Lung (tissue), 12 donors: ENCODE measurements around the gene ATXN1. TPM values are rescaled to one million over a fixed set of nuclear protein-coding genes. Genes with fewer than 3 reads are reported as not detected.

Source experiments
- ATAC-seq: fragments of 200-7000 bp; cut with Tn5 transposase; one replicate; pipeline ENCODE4 v1.9.1; 2020; ENCODE audit warnings: moderate number of reproducible peaks; ENCODE audit not compliant: insufficient read depth, low FRiP score
- DNase-seq, 3 donors: peaks; one replicate each; pipeline ENCODE4 v3.0.0-alpha.2; 2013 to 2017
- H3K27ac ChIP-seq, 2 donors: one replicate each; pipeline ENCODE4 v1.5.1; 2013; ENCODE audit warnings: mild to moderate bottlenecking in 2 of 2, moderate library complexity in 2 of 2, control low read depth in 1 of 2, inconsistent platforms in 1 of 2, low read depth in 1 of 2, low read length in 1 of 2
- H3K27me3 ChIP-seq, 3 donors: one replicate each; pipeline ENCODE4 v1.5.1; 2013; ENCODE audit warnings: low read length in 2 of 3; ENCODE audit not compliant: control insufficient read depth in 3 of 3, insufficient read depth in 3 of 3
- H3K36me3 ChIP-seq, 4 donors: one replicate each; pipeline ENCODE4 v1.5.1; 2013; ENCODE audit warnings: low read length in 4 of 4, mild to moderate bottlenecking in 1 of 4, moderate library complexity in 1 of 4; ENCODE audit not compliant: control insufficient read depth in 4 of 4, insufficient read depth in 4 of 4
- H3K4me1 ChIP-seq, 5 donors: one replicate each; pipeline ENCODE4 v1.5.1; 2013; ENCODE audit warnings: low read length in 5 of 5, mild to moderate bottlenecking in 2 of 5, moderate library complexity in 1 of 5; ENCODE audit not compliant: control insufficient read depth in 5 of 5, insufficient read depth in 5 of 5
- H3K4me3 ChIP-seq: one replicate; pipeline ENCODE4 v1.5.1; 2013; ENCODE audit warnings: mild to moderate bottlenecking, control low read depth, moderate library complexity
- H3K9ac ChIP-seq, 2 donors: one replicate each; pipeline ENCODE4 v1.5.1; 2013; ENCODE audit warnings: low read length in 2 of 2, control low read depth in 1 of 2; ENCODE audit not compliant: insufficient read depth in 1 of 2
- H3K9me3 ChIP-seq, 4 donors: one replicate each; pipeline ENCODE4 v1.5.1; 2013; ENCODE audit warnings: low read length in 3 of 4, mild to moderate bottlenecking in 1 of 4, moderate library complexity in 1 of 4; ENCODE audit not compliant: control insufficient read depth in 4 of 4, insufficient read depth in 3 of 4
- CTCF ChIP-seq: IDR thresholded peaks from 2 replicates; pipeline ENCODE4 v1.5.1; 2012; ENCODE audit warnings: mild to moderate bottlenecking; ENCODE audit errors: control extremely low read depth, extremely low read depth
- WGBS, 2 donors: extraction: QIAGEN DNeasy Blood & Tissue Kit; methylation state at CpG; one replicate each; pipeline ENCODE4 v1.1.7; 2013; 5-methylcytosine and 5-hydroxymethylcytosine counted together
- polyA plus RNA-seq, 2 donors: library from polyadenylated mRNA; stranded (reverse); fragments of 200-250 nt; gene quantifications; one replicate each; pipeline ENCODE4 v1.2.1, GENCODE V29; 2013
- total RNA-seq, 2 donors: library from RNA; depleted of rRNA in 1 of 2; stranded (reverse); fragments of >200 nt in 1 of 2; gene quantifications; one replicate each; pipeline ENCODE4 v1.2.1, GENCODE V29; 2014 to 2021
- donor health status: control.
- donor health status: control.
- donor health status: Bipolar disorder and iron deficiency.
- donor health status: healthy.
- donor health status: DM: yes; HTN: yes; CAD: no.

Gene ATXN1
- total and polyA plus RNA-seq, 4 donors, result 9.7 to 108 (median 34.9) TPM

GRCh38 chr6:16754274-16754673, 7.0 kb downstream of the ATXN1 start:
- WGBS, 2 donors, result 82 to 88% methylated on average over 3 of the region's 3 CpGs
- no peaks in the 10 kb centered on the region for H3K27me3 ChIP-seq
- no peak overlapping the region for H3K9ac ChIP-seq
- no peak overlapping the region for H3K4me3 ChIP-seq
- ATAC-seq (no peak), DNase-seq (no peak)
- H3K36me3 ChIP-seq, result peaks cover 0 to 13% (median 6%) of the 10 kb centered on the region in 4 donors
- peak overlapping the region in 1 of 2 donors; percentile 2 for H3K27ac ChIP-seq
- TF ChIP-seq CTCF, result no peak
- no peaks in the 10 kb centered on the region for H3K9me3 ChIP-seq
- H3K4me1 ChIP-seq, result peaks cover 4 to 29% (median 14%) of the 10 kb centered on the region in 5 donors

GRCh38 chr6:16753341-16753740, 7.9 kb downstream of the ATXN1 start:
- 94 to 97% methylated on average over 4 of the region's 4 CpGs for WGBS, 2 donors
- no peak overlapping the region for H3K9ac ChIP-seq
- peaks cover 0 to 13% (median 6%) of the 10 kb centered on the region in 4 donors for H3K36me3 ChIP-seq
- H3K4me3 ChIP-seq, result no peak overlapping the region
- H3K4me1 ChIP-seq, result peaks cover 4 to 23% (median 11%) of the 10 kb centered on the region in 5 donors
- H3K9me3 ChIP-seq, result no peaks in the 10 kb centered on the region
- TF ChIP-seq CTCF, result no peak
- H3K27ac ChIP-seq, result no peak overlapping the region
- H3K27me3 ChIP-seq, result no peaks in the 10 kb centered on the region
- DNase-seq (no peak), ATAC-seq (no peak)

GRCh38 chr6:16752206-16752866, 8.9 kb downstream of the ATXN1 start:
- TF ChIP-seq CTCF, result no peak
- peaks cover 4 to 32% (median 18%) of the 10 kb centered on the region in 5 donors for H3K4me1 ChIP-seq

More at GRCh38 chr6:16752206-16752866, 8.9 kb downstream of the ATXN1 start:
- no peaks in the 10 kb centered on the region for H3K9me3 ChIP-seq
- H3K27me3 ChIP-seq, result no peaks in the 10 kb centered on the region
- H3K36me3 ChIP-seq, result peaks cover 0 to 13% (median 6%) of the 10 kb centered on the region in 4 donors
- 57 to 62% methylated on average over 4 of the region's 4 CpGs for WGBS, 2 donors
- peak overlapping the region in 1 of 2 donors; percentile 17 for H3K27ac ChIP-seq
- no peak overlapping the region for H3K4me3 ChIP-seq
- DNase-seq (no peak), ATAC-seq (peak; percentile 84)
- no peak overlapping the region for H3K9ac ChIP-seq
